EH (cell line): ENCODE measurements around the gene TRAPPC2.
A peak's percentile ranks its signal among the peaks of the same experiment; 100 is the strongest.
"Not testable (repeated sequence)": the region's sequence is repeated elsewhere in the genome, so short reads cannot be mapped to it uniquely, and the experiment has no call there.

Experiments
- DNase-seq: peaks from one replicate; pipeline ENCODE4 v3.0.0-alpha.2; 2015; ENCODE audit warnings: low read depth

TRAPPC2 gene

DNA sequence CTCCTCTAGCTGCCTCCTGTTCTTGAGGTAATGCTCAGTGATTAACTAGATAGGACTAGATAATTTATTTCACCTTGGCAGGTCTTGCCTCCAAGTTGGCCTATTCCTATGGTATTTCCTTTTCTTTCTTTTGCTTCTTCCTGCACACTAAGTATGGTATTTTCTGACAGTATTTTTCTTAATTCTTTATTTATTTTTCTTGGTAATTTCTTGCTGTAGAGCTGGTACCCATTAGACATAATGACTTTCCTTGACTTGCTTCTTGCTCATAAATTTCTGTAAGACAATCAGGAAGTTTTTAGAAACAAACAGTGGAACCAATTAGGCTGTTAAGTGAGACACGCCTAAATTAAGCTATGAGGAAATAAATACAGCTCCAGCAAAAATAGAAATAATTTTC is 36.0 kb downstream of the TRAPPC2 start:
- no peak for DNase-seq

DNA sequence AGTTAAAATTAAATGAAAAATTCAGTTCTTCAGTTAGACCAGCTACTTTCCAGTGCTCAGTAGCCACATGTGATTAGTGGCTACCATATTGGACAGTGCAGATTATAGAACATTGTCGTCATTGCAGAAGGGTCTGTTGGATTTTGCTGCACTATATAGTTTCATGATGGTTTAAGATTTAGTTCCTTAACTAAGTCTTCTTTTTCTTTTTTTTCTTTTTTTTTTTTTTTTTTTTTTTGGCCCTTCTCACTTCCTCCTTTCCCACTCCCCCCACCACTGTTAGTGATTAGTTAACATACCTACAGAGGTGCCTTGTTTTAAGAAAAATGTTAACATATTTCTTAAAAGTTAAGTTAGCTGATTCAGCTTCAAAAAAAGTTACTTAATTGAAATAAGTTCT is 36.4 kb downstream of the TRAPPC2 start:
- no peak for DNase-seq

DNA sequence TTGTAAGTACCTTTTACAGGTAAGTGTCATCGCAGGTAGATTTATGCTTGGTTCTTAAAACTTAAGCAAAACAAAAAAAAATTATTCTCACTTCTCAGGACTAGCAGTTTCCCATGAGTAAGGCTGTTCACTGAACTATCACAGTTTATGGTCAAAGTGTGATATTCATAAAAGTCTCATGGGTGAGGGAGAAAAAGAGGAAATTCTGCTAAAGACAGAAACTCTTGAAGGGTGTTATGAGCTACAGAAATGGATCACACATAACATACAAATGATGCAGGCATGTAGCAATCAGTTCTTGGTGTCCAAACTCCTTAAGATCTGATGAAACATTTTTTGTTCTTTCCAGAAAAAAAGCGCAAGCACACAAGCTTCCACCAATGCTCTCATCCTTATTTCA is 37.0 kb downstream of the TRAPPC2 start:
- no peak for DNase-seq

DNA sequence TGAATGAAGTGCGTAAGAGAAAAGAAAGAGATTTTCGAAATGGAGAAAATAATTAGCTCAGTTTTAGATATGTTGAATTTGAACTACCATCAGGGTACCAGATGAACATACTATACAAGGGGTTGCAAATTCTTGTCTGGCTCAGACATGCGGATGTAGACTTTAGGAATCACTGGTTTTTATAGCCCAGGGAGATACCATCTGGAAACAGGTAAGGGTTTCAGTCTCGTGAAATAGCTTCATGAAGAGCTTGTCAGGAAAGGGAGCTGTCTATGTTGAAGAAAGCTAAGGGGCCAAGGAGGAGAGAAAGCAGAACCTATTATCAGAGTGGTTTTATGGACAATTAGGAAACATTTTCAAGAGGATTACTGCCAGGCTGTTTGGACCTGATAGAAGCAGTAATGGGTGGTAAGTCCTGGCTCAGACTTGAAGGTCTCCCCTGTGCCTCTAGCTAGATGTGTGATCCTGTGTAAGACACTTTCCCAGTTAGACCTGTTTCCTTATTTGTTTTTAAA is 38.8 kb downstream of the TRAPPC2 start:
- no peak for DNase-seq

DNA sequence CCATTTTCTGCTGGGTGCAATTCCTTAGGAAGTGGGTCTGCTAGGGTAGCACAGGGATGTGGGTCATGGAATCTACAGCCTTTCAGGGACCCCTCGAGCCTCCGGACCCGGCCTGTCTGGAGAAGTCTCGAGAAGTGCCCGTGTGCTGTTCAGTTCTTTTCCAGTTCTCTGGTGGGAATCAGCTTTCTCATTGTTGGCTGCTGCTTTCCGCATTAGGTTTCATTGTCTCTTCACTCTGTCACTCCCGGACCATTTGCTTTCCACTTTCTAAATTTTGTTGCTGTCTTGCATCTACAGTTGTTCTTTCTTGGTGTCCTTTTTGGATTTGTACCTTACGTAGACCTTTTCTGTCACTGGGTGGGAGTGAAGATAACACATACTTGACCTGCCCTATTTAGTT is 39.4 kb downstream of the TRAPPC2 start:
- no peak for DNase-seq

DNA sequence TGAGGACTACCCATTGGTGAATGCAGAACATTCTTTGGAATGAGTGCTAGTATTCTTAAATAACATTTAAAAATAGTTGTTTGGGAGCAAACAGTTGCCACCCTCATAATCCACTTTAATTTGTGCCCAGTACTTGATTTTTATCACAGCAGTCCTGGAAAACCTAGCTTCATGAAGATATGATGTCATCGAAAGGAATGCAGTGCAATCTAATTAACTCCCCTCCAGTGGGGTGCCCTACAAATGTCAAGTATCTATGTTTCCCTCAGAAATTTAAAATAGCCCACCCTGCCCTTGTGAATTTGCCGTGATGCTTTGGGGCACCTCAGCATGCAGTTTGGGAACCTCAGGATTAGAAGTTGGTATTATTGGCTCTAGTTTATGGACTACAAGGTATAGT is 40.1 kb downstream of the TRAPPC2 start:
- peak; percentile 37 for DNase-seq

DNA sequence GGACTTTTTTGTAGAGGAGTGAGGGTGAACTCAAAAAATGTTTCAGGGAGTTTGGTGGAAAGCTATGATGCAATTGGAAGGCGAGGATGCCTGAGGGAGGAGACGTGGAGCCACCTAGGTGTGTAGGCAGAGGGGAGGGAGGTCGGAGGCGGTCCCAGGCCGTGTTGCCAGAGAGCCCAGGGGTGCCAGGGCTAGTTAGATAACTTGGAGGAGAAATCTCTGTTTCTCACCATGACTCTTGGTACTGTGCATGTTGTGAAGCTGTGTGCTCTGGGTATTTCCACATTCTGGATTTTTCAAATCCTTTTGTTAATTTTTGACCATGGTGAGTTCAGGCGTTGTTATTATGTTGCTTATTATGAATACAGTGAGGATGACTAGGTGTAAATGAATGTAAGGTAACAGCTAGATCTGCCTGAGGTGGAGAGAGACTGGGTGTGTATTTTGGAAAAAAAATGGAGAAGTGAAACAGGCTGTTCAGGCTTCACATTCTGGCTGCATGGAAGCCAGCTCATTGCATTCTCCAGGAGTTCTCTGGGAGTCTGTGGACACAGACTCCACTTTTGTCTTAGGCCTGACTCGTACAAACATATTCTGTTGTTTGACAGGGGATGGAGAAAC is 41.0 kb downstream of the TRAPPC2 start:
- peak; percentile 20 for DNase-seq

DNA sequence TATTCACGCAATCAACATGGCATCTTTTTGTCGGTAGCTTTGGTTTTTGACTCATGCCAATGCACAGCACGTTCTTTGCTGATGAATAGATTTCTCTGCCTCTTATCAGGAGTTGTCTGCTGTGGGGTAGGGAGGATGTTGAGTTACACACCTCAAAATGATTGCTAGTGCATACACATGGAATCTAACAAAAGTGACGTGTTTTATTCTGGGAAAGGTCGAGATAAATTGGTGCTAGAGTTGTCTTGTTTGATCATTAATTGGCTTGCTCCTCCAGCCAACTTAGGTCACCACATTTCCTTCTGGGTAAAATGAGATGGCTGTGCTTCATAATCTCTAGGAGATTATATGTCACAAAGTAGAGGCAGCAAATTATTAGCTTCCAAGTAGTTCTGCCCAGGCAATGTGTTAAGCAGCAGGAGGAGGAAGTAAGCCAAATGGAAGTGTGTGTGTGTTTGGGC is 41.6 kb downstream of the TRAPPC2 start:
- DNase-seq: no peak

DNA sequence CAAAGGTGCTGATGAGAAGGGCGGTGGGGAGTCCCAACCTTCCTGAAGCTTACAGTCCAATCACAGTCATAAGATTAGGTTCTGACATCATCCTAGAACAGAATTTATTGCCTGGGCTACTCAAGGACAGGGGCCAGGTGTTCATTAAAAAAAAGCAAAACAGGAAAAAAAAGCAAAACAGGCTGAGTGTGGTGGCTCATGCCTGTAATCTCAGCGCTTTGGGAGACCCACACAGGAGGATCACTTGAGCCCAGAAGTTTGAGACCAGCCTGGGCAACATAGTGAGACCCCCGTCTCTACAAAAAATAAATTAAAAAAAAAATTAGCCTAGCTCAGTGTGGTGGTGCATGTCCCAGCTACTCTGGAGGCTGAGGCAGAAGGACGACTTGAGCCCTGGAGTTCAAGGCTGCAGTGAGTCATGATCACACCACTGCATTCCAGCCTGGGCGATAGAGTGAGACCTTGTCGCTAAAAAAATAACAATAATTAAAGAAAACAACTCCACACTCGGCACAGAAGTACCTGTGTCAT is 42.5 kb downstream of the TRAPPC2 start:
- peak; percentile 6 for DNase-seq

DNA sequence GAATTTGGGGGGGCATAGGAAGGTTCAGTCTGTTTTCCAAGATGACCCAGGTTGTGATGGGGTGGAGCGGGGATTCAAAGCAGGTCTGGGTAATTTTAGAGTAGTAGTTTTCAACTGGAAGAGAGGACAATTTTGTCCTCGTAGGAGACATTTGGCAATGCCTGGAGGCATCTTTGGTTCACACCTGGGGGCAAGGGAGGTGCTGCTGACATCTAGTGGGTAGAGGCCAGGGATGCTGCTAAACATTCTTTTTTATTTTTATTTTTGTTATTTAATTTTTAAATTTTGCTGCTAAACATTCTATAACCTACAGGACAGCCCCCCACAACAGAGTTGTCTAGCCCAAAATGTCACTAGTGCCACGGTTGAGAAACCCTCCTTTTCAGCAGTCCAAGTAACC is 43.6 kb downstream of the TRAPPC2 start:
- no peak for DNase-seq

DNA sequence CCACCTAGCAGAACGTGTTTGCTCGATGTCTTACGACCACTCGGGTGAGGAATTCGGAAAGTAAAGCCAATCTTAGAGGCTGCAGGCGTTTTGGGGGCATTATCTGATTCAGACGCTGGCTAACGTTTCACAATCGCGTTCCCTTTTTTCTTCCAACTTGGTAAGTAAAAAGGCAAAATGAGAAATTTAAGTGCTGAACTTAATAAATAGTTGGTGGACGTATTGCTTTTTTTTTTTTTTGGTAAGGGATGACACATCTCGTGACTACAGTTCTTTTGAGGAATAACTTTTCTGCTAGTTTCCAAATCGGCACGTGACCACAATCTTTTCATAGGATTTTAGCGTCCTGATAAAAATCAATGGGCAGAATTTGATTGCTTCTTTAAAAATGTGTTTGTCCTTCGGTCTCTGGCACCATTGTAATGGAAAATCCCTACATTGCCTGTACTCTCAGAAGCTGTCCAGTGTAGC is 44.6 kb downstream of the TRAPPC2 start:
- DNase-seq: peak; percentile 44

DNA sequence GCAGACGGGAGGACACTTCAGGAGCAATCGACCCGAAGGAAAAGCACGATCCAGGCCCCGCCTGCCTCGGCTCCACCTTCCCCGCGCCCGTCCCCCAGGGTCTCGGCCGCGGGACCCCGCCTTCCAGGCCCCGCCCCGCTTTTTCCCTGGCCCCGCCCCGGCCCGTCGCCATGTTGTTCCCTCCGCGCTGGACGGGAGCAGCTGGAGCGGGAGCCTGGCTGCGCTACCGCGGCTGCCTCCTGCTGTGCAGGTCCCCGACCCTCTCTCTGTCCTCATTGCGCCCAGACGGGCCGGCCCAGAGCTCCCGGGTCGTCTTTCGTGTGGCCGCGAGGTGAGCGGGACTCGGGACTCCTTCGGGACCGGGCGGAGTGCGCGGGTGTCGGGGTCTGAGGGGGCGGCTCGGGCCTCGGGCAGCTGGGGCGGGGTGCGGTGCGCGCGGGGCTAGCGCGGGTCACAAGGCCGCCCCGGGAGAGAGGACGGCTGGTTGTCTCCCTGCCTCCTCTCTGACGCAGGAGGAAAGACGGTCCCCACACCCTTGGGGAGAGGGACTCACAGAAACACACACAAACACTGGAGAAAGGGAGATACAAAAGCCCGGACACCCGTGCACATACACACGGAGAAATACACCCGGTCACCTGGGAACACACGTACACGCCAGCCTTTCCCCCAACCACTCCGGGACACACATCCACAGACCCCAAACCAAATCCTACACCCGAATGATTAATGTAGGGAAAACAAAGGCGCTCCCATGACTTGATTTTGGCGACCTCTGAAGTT is 45.3 kb downstream of the TRAPPC2 start, which contains the start of gene RAB9A:
RAB9A (plus strand) TSS at position 171 of the 783 bp plus-strand sequence. CDS start 19,619 bp downstream, outside the sequence.
- peak; percentile 75 for DNase-seq

DNA sequence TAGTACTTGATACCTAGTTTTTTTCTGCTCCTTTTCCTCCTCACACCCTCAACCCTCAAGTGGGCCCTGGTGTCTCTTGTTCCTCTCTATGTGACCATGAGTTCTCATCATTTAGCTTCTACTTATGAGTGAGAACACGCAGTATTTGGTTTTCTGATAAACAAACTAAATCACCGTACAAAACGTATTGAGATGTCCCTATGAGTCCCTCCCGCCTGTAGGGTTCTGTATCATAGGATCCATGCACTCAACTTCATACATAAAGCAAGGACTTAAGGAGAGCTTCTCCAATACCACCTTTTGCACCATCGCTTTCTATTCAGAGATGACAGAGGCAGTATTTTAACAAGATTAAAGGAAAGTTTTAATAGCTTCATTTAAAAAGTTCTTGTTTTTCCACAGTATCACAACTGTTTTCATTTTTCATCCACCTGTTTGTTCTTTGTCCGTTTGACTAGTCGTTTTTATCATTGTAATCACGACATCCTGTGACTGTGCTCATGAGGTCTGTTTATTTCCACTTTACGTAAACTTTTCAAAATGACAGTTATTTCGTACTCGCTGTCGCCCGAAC is 45.9 kb downstream of the TRAPPC2 start:
- no peak for DNase-seq

DNA sequence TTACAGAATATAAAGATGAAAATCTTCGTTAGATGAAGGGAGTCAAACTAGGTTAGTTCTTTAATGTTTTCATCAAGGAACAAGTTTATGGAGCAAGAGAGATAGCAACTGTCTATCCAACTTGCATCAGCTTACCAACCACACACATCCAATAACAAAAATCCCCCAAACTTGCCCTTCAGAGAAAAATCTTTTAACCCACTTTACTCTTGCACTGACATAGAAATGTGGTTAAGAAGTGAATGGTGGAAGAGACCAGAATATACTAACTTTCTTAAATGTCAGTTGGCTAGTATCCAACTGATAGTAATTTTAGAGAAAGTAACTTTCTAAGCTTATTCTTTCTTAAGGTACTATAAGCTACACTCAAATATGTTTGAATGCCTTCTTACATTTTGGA is 47.2 kb downstream of the TRAPPC2 start:
- DNase-seq: no peak

DNA sequence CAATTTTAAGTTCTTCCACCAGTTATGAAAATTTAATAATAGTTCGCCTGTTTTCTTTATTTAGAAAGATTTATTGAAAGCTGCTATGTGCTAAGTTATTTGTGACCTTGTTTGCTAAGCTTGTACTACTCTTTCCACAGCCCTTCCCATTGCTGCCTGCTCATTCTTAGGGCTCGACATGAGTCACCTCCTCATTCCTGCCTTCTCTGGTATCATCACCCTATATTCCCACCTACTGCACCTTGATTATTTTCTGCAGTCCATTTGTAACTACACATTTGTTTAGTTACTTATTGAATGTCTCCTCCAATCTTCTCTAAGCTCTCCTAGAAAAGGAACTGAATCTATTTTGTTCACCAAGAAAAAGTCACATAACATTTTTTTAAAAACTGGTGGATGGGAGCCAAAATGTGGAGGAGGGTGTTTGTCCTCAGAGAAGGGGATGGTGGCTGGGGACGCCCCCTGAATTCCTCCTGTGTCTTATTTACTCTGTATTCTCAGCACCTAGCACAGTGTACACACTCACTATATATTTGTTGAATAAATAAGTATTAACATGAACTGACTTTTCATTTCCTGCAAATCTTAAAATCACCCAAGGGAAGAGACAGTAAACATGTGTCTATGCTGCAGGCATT is 49.2 kb downstream of the TRAPPC2 start:
- DNase-seq: peak; percentile 30

DNA sequence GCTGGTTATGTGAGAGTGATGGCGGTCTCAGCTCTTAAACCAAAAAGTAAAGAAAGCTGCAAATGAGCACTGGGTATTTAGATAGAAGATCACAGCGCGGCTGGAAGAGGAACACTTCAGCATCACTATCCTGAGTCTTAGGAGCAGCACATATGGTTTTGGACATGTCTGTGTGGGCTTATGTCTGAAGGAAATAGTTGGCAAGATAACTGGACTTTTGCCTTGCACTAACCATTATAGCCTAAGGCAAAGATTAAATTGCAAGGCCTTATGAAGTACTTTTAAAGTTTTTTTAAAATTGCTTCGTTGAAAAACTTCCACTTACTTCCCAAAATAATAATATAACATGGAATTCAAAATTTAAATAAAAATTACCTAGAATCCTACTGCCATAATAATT is 50.1 kb downstream of the TRAPPC2 start:
- DNase-seq: peak; percentile 41

DNA sequence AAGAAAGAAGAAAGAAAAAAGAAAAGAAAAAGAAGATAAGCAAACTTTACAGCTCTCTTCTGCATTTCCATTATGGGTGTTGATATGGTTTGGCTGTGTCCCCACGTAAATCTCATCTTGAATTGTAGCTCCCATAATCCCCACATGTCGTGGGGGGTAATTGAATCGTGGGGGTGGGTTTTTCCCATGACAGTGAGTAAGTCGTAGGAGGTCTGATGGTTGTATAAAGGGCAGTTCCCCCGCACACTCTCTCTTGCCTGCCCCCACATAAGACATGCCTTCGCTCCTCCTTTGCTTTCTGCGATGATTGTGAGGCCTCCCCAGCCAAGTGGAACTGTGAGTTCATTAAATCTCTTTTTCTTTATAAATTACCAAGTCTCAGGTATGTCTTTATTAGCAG is 52.8 kb downstream of the TRAPPC2 start:
- no peak for DNase-seq

DNA sequence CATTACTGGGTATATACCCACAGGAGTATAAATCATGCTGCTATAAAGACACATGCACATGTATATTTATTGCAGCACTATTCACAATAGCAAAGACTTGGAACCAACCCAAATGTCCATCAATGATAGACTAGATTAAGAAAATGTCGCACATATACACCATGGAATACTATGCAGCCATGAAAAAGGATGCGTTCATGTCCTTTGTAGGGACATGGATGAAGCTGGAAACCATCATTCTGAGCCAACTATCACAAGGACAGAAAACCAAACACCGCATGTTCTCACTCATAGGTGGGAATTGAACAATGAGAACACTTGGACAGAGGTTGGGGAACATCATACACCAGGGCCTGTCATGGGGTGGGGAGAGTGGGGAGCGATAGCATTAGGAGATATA is 54.7 kb downstream of the TRAPPC2 start:
- not testable (repeated sequence) for DNase-seq

DNA sequence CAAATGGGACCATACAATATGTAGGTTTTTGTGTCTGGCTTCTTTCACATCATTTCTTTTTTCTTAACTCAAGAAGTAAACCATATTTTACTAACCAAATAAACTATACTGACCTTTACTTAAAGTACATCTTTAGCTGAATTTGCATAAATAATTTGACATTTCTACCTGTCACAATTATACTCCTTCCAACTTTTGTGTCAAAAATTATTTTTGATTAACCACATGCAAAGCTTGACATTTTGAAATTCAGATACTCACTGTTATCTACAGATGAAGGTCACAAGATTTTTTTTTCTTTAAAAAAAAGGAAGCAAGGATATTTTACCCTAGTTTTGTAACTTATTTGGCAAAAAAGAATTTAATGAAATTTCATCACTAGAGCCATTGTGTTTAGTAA is 57.5 kb downstream of the TRAPPC2 start:
- DNase-seq: no peak

DNA sequence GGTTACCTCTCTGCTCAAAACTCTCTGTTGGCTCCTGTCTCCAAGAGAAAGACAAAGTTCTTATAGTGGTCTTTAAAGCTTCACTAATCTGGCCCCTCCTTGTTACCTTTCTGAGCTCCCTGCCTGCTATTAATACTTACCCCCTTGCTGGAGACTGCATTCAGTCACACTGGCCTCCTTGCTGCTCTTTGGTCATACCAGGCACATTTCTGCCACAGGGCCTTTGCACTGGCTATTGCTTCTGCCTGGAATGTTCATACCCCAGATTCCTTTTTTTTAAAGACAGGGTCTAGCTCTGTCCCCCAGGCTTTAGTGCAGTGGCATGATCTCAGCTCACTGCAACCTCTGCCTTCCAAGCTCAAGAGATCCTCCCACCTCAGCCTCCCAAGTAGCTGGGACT is 61.4 kb downstream of the TRAPPC2 start:
- DNase-seq: no peak

DNA sequence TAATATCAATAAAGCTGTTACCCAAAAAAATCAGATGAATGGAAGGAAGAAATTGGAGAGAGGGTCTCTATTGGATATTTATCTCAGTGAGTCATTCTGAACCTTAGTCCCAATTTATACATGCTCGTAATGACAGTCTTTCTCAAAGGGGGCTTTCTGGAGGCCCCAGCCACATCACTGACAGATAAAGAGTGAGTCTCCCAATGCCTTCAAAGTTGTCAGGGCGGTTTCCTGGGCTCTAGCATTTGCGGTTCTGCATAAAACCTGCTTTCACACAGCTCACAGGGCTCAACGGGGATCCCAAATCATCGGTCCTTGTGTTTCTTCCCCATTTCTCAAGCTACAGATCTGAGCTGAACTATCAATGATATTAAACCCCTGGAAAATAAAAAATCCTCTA is 64.2 kb downstream of the TRAPPC2 start:
- DNase-seq: no peak

DNA sequence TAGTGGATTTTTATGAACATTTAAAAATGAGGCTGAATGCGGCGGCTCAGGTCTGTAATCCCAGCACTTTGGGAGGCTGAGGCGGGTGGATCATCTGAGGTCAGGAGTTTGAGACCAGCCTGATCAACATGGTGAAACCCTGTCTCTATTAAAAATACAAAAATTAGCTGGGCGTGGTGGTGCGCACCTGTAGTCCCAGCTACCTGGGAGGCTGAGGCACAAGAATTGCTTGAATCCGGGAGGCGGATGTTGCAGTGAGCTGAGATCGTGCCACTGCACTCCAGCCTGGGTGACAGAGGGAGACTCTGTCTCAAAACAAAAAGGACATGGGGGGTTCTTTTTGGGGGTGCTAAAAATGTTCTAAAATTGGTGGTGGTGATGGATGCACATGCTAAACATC is 64.7 kb downstream of the TRAPPC2 start:
- DNase-seq: not testable (repeated sequence)
